ENCODE data around the gene OR4D2. TPM values are rescaled to one million over a fixed set of nuclear protein-coding genes. Genes with fewer than 3 reads are reported as not detected.

Gene OR4D2
- total RNA-seq, 1 donor from 2014 or later = not detected

DNA sequence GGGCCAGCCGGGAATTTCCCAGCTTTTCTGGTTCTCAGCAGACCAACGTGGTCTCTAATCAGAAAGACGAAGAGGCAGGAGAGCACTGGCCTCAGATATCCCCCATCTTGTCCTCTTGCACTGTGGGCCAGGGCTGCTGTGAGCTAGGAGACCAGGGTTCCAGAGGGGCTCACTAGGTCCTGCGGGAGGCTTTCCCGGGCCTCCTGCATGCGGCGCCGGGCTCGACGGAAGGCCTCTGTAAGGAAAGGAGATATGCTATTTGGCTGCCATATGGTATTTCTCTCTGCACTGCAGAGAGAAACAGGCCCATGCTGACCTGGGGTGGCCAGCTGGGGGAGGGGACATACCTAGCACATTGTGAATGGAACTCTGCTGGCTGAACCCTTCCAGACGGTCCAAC is 39.2 kb downstream of the OR4D2 start:
- H3K4me1 Mint-ChIP-seq (ENCODE audit: unreplicated experiment) = no peaks in the 10 kb centered on the region
- H3K27ac Mint-ChIP-seq (ENCODE audit: unreplicated experiment) = no peak overlapping the region
- TF ChIP-seq, protein P1, sequence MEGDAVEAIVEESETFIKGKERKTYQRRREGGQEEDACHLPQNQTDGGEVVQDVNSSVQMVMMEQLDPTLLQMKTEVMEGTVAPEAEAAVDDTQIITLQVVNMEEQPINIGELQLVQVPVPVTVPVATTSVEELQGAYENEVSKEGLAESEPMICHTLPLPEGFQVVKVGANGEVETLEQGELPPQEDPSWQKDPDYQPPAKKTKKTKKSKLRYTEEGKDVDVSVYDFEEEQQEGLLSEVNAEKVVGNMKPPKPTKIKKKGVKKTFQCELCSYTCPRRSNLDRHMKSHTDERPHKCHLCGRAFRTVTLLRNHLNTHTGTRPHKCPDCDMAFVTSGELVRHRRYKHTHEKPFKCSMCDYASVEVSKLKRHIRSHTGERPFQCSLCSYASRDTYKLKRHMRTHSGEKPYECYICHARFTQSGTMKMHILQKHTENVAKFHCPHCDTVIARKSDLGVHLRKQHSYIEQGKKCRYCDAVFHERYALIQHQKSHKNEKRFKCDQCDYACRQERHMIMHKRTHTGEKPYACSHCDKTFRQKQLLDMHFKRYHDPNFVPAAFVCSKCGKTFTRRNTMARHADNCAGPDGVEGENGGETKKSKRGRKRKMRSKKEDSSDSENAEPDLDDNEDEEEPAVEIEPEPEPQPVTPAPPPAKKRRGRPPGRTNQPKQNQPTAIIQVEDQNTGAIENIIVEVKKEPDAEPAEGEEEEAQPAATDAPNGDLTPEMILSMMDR (IDR thresholded peaks at IDR 0.05; ENCODE audit: unreplicated experiment) = no peak
- H3K9me3 Mint-ChIP-seq (ENCODE audit: unreplicated experiment) = no peaks in the 10 kb centered on the region
- H3K4me3 Mint-ChIP-seq (ENCODE audit: unreplicated experiment) = no peak overlapping the region
- peaks cover 25% of the 10 kb centered on the region for H3K36me3 Mint-ChIP-seq (ENCODE audit: low read depth, unreplicated experiment)
- no peaks in the 10 kb centered on the region for H3K27me3 Mint-ChIP-seq (ENCODE audit: unreplicated experiment)
- no peak for DNase-seq (ENCODE audit: low spot score)

DNA sequence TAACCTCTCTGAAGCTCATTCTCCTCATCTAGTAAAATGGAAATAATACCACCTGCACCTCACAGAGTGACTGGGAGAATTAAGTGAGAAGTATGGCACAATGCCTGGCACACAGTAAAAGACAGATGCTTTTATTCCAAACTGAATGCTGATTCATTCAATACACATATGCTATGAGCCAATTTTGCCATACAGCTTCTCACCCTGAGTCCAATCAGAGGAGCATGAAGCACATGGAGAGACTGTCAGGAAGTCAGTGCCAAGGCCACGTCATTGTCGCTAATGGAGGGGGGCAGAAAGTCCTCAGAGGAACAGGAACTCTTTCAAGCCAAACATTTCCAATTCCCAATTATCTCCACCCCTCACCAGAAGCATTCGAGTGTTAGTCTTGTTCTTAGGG is 40.7 kb downstream of the OR4D2 start:
- Mint-ChIP-seq H3K27me3 (ENCODE audit: unreplicated experiment) (peaks cover 1% of the 10 kb centered on the region), H3K36me3 (ENCODE audit: low read depth, unreplicated experiment) (peaks cover 33% of the 10 kb centered on the region), H3K4me3 (ENCODE audit: unreplicated experiment) (no peak overlapping the region), H3K4me1 (ENCODE audit: unreplicated experiment) (no peaks in the 10 kb centered on the region), H3K9me3 (ENCODE audit: unreplicated experiment) (no peaks in the 10 kb centered on the region), H3K27ac (ENCODE audit: unreplicated experiment) (no peak overlapping the region)
- no peak for DNase-seq (ENCODE audit: low spot score)
- TF ChIP-seq, protein P1 (IDR thresholded peaks at IDR 0.05; ENCODE audit: unreplicated experiment) = no peak

DNA sequence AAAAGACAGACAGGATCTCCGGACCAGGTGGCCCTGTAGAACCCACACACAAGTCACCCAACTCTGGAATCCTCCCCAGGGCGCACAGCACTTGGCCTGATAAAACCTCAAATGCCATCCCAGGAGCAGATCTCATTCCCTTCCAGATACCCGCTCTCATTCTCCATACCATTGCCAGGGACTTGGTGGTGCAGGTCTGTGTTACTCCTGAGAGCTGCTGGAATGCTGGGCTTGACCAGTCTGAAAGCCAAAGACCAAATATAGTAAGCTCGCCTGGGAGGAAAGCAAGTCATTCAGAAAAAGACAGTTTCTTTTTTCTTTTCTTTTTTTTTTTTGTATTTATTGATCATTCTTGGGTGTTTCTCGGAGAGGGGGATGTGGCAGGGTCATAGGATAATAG is 41.6 kb downstream of the OR4D2 start:
- no peaks in the 10 kb centered on the region for H3K4me1 Mint-ChIP-seq (ENCODE audit: unreplicated experiment)
- no peak overlapping the region for H3K4me3 Mint-ChIP-seq (ENCODE audit: unreplicated experiment)
- no peak overlapping the region for H3K27ac Mint-ChIP-seq (ENCODE audit: unreplicated experiment)
- TF ChIP-seq, protein P1 (IDR thresholded peaks at IDR 0.05; ENCODE audit: unreplicated experiment) = no peak
- H3K36me3 Mint-ChIP-seq (ENCODE audit: low read depth, unreplicated experiment) = peaks cover 33% of the 10 kb centered on the region
- DNase-seq (ENCODE audit: low spot score) = no peak
- no peaks in the 10 kb centered on the region for H3K9me3 Mint-ChIP-seq (ENCODE audit: unreplicated experiment)
- peaks cover 1% of the 10 kb centered on the region for H3K27me3 Mint-ChIP-seq (ENCODE audit: unreplicated experiment)

DNA sequence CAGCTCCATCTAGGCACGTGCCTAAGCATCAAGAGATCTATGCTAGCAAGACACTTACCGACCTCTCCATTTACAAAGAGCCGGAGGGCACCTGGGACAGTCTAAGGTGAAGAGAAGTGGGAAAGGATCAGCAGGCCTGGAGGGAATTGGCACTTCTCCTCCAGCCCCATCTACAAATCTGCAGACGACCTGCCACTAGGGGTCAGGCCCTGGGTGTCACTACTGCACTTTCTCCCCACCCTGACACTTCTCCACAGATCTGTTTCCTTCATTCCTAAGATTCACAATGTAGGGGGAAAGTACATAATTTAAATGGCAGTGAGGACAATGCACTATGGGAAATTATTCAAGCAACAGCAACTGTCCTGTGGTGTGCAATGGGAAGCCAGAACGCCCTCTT is 44.1 kb downstream of the OR4D2 start:
- DNase-seq (ENCODE audit: low spot score) = no peak
- H3K4me3 Mint-ChIP-seq (ENCODE audit: unreplicated experiment) = no peak overlapping the region
- H3K9me3 Mint-ChIP-seq (ENCODE audit: unreplicated experiment) = no peaks in the 10 kb centered on the region
- H3K36me3 Mint-ChIP-seq (ENCODE audit: low read depth, unreplicated experiment) = peaks cover 34% of the 10 kb centered on the region
- H3K27me3 Mint-ChIP-seq (ENCODE audit: unreplicated experiment) = peaks cover 4% of the 10 kb centered on the region
- TF ChIP-seq, protein P1 (IDR thresholded peaks at IDR 0.05; ENCODE audit: unreplicated experiment) = no peak
- peaks cover 4% of the 10 kb centered on the region for H3K4me1 Mint-ChIP-seq (ENCODE audit: unreplicated experiment)
- no peak overlapping the region for H3K27ac Mint-ChIP-seq (ENCODE audit: unreplicated experiment)

DNA sequence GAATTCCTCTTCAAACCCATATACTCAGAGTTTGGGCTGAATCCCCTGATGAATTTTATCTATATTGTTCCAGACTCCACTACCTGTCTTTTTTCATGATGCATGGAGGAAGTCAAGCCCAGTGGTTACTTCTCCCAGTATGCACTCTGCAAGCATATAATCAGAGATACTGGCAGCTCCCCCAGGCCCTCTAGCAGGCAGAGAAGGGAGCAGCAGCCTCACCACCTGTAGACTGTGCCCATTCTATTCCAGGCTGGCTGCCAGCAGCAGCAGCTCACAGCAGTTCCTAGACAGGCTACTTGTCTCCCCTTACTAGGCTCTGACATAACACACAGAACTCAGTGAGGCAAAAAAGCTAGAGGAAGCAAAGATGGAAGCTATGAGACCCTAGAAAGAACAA is 48.9 kb downstream of the OR4D2 start:
- H3K27me3 Mint-ChIP-seq (ENCODE audit: unreplicated experiment) = peaks cover 10% of the 10 kb centered on the region
- H3K4me3 Mint-ChIP-seq (ENCODE audit: unreplicated experiment) = no peak overlapping the region
- no peaks in the 10 kb centered on the region for H3K9me3 Mint-ChIP-seq (ENCODE audit: unreplicated experiment)
- peaks cover 14% of the 10 kb centered on the region for H3K4me1 Mint-ChIP-seq (ENCODE audit: unreplicated experiment)
- H3K36me3 Mint-ChIP-seq (ENCODE audit: low read depth, unreplicated experiment) = peaks cover 18% of the 10 kb centered on the region
- TF ChIP-seq, protein P1 (IDR thresholded peaks at IDR 0.05; ENCODE audit: unreplicated experiment) = no peak
- H3K27ac Mint-ChIP-seq (ENCODE audit: unreplicated experiment) = no peak overlapping the region
- DNase-seq (ENCODE audit: low spot score) = no peak

Data from endothelial cell (in vitro differentiated cells).